HUDEP-2 (cell line): Measurements from ENCODE around the gene NT5DC3.

Experiments used
- DNase-seq, 76 experiments: peaks; one replicate each; lab custom pipeline; 2025; ENCODE audit not compliant: unreplicated experiment in 76 of 76; lab: John Stamatoyannopoulos, UW

The NT5DC3 gene

DNA sequence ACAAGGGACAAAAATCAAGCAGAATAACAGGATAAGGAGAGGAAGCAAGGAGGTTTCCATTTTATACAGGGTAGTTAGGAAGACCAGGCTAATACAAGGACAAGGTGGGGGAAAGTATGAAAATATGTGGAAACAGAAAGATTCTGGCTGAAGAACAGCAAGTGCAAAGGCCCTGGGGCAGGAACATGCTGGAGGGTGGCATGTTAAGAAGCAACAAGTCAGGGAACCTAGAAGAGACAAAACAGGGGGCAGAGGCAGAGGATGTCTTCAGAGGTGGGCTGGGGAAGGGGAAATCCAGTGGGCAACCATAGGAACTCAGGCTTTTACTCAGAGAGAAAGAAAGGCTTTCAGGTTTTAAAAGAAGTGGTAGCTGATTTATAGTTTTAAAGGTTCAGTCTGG is 54.8 kb downstream of the NT5DC3 start:
- DNase-seq, result no peak

DNA sequence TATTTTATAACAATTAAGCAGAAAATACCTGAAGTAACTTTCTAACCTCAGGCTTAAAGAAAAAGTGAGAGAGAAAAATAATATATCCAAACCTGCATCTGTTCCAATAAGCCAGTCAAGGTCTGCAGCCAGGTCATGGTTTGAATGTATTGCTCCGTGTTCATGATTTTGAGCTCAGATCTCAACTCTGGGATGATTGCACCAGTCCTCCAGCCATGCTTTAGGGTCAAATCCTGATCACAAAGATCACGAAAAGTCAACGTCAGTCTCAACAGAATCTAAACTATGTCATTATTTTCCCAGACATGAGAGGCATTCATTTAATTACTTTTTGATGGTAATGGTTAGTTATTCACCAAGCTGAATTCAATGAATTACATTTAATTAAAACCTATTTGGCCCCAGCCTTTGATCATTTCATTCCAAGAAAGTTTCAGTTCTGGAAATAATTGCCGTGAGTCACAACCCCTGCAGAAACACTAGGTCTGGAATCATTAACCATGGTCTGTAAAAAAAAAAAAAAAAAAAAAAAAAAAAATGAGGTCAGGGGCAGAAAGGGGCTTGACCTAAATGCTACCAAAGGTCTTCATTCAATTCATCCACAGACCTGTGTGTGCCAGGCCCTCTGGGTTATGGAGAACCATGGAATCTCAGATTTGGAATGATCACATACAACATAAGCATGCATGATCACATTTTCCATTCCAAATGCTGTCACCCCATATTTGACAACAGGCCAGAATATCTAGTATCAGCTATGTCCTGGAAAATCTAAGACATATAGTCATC is 55.6 kb downstream of the NT5DC3 start:
- no peak for DNase-seq

DNA sequence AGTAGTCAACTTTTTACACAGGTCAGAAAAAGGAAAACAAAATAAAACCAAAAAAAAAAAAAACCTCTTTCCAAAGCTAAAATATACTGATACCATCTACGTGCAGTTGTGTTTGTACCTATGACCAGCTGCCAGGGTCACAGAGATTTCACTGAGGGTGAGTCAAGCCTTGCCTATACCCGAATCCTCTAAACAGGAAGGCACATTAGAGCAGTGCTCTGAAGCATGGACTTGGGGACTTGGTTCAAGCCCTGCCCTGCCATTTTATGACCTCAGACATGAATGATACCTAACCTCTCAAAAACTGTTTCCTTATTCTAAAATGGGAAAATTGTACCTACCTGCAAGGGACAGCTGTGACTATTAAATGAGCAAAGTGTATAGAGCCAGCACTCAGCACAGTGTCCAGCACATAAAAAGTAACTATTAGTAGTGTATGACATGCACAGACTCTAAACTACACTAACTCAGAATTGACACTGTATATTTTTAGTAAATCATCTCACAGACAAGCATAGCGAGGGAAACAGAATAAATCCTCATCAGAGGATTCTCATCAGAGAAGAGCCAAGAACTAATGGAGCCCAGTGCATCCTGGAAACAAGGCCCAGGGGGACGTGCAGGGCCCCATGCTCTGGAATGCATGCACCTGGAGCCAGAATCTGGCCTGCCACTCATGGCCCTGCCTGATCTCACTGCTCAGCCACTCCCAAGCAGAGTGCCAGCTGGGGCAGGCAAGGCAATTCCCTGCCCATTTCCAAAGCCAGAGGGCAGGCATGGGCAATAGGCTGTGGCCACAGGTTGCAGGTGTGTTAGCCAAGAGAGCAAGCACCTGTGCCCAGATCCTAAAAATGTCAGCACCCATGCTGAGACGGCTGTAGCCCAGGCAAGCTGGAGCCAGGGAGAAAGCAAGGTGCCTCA is 57.0 kb downstream of the NT5DC3 start:
- no peak for DNase-seq

DNA sequence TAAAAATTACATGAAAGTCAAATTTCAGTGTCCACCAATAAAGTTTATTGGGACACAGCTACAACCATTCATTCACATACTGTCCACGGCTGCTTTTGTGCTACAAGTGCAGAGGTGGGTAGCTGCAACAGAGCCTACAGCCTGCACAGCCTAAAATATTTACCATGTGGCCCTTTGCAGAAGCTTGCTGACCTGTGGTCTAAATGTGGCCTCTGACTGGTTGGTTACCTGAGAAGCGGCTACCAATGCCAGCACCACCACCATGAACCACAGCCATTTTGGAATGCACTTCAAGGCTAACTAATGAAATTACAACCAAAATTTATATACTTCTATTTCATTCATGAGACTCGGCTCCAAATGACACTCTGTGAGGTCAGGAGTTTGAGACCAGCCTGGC is 58.6 kb downstream of the NT5DC3 start:
- DNase-seq, result no peak

DNA sequence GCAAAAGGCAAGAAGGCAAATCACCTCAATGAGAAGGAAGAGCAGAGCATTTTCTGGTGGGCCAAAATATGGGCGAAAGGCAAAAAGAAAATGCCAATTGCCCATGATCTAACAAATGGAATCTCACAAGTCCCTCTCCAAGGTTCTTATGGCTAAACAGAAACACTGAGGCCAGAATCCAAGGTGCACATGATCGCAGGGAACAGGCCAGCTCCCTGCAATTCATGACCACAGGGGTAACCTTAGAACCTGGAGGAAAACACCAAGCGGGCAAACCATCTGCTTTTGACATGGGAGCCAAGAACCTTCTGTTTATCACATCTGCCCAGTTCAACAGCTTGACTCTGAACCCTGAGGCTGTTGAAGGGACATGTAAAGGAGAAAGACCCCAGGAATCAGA is 60.0 kb downstream of the NT5DC3 start:
- DNase-seq, result no peak

DNA sequence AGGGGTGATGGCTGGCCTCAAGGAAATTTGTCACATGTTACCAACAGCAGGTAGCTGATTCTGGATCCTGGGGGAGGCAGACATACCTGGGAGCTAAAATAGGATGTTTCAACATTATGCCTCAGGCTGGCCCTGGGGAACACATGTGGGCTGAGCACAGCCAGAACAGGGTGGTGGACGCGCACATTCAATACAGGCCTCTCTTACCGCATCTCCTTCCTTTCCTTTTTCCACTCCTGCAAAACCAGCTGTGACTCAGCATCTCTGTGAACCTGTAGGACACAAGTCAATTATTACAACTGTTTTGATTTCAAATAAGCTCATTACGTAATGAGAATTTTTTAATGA is 61.0 kb downstream of the NT5DC3 start:
- no peak for DNase-seq

DNA sequence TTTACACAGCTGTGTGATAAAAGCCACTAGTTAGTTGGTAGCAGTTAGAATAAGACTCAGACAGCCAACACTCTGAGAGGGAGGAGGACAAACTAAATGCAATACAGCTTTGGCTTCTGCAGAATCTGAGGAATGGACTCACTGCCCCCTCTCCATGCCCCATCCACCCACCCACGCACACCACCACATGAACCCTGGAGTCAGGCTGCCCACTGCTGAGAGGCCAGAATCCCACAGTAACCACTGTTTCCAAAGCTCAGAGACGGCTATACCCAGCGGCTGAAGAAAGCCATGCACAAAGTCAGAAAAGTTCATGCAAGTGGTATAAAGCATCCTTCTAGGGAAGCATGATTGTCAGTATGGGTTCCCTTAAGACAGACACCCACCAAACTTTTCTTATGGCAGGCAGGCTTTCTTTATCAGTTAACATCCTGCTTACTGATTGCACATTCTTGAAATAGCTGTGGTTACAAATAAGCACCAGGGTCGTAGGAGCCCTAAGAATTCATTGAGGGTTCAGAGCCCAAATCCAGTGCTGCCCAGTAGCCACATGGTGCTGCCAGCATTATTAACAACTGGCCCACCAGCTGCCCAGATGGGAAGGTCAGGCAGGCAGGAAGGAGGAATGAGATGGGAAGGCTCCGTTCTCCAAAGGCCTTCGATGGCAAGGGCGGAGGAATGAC is 61.5 kb downstream of the NT5DC3 start:
- DNase-seq, result no peak

DNA sequence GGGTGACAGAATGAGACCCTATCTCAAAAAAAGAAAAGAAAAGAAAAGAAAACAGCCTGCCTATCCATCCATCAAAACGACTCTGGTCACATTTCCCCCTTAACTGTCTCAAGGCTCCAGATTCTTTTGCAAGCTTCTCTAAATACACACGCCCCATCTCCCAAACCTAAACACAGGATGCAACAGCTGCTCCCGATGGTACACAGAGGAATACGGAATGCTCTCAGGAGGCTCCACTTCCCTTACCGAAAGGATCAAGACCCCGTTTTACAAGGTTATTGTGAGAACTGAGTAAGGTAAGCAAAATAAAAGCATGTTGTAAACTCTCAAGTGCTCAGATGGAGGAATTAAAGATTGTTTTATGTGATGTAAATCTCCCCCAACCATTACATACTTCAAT is 62.3 kb downstream of the NT5DC3 start:
- no peak for DNase-seq

DNA sequence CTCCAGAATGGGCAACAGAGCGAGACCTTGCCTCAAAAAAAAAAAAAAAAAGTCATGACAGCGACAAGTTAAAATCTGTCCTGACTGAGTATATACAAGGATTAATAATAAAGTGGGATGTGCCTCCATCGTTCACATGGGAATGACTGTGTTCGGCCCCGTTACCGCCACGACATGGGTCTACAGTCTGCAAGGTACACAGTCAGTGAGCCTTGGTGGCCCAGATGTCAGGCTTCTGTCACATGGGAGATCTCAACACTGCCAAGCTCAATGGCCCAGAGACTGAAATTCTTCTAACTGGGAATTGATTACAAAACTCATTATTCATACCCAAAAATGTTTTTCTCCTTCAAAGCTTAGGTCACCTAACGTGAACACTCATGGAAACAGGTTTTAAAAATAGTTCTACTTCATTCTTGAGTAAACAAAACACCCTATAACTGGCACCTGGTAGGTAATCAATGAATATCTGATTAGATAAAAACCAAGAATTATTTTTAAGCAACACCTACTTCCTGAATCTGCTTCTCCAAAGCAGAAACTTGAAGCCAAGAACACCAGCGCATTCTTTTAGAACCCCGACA is 66.0 kb downstream of the NT5DC3 start:
- DNase-seq, result no peak

DNA sequence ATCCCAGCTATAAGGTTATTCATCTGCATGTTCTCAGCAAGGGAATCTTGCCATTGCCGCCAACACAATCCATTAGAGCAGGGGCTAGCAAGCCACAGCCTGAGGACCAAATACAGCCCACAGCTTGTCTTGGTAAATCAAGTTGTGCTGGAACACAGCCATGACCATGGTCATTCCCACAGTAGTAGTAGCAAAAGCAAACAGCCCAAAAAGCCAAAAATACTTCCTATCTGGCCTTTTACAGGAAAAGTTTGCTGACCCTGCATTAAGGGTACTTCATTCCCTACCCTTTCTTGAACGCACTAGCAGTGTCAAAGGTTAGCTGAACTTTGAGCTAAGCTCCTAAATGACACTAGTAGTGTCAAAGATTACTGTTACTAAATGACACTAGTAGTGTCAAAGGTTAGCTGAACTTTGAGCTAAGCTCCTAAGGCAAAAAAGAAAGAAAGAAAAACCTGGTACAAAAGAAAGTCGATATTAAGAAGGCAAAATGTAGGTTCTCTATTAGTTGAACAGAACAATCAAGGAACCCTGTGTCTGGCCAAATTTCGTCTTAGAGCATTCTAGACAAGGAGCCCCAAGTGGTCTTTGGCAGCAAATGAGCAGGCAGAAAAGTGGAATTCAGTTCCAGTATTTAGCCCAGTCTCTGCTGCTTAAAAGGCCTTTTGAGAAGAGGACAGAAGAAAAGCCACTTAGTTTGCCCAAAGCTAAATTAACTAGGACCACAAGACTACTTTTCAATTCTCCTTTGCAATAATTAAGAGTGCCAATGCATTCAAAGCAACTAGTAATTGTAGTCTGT is 67.7 kb downstream of the NT5DC3 start:
- no peak for DNase-seq

DNA sequence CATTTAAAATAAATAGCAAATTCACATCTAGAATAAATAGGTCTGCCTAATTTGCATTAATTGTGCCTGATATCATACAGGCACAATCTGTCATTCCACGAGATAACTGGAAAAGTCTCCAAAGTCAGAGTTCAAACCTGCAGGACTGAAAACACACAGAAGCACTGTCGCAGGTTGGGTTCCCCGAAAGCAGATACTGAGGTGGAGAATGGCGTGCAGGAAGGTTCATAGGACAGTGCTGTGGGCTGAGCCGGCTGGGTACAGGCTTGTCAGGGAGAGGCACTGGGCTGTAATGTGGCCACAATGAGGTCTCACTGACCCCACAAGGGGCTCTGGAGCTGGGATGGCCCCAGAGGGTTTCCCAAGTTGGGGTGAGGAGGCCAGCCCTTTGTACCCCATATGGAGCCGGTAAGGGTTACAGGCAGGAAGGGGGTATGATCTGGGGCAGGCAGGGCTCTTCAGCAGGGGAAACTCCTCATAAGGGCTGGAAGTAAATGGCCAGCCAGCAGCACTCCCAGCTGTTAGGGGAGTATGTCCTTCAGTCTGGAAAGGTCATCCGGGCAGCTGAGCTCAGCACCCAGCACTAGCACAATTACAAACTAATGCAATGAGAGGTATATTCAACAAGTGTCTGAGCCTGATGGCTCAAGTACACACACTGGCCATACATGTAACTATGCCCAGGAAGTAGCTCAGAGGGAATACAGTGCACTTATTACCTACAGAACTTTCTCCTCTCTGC is 68.5 kb downstream of the NT5DC3 start:
- no peak for DNase-seq

DNA sequence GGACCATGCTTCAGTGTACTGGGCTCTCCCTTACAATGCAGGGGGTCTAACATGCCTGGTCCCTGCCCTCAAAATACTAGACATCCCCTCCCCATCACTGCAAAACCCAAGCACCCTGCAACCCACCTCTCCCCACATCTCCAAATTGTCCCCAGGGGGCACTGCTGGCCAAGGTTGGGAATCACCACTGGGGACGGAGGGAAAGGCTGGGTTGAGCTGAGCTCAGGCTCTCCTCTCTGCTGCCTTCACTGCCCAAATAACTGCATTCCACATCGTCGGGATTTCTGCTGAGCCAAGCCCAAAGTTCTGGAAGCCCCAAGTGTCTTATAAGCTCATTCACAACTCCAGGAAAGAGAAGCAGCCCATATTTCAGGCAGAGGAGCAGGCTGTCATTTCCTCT is 69.6 kb downstream of the NT5DC3 start:
- DNase-seq, result peak in 26 of 76 experiments; percentile 2 to 39 (median 8)

DNA sequence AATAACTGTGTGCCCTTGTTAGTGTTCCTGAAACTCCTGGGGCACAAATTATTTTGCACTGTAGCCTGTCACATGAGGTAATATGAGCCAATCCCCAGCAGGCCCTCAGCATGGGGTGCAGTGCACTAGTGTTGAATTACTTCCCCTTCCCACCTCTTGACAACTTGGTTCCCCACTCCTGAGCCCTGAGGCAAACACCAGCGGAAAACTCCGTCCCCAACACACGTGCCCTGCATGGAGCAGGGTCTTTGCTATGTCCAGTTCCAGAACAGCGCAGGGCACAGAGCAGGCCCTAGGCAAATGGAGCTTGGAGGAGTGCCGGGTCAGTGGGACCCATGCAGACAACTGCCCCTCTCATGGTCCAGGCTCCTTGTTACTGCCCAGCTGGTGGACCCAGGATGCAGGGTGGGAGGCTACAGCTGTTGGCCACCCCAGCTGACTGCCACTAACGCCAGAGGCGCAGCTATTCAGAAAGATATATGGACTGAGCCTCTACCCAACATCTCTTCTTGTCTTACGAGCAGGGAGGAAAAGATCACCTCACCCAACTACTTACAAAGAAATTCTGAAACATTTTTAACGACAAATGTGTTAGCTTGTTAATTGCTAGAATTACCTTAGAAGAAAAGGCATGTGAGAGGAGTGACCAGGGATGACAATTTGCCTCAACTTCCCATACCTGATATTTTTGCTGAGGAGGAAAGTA is 71.6 kb downstream of the NT5DC3 start:
- no peak for DNase-seq

DNA sequence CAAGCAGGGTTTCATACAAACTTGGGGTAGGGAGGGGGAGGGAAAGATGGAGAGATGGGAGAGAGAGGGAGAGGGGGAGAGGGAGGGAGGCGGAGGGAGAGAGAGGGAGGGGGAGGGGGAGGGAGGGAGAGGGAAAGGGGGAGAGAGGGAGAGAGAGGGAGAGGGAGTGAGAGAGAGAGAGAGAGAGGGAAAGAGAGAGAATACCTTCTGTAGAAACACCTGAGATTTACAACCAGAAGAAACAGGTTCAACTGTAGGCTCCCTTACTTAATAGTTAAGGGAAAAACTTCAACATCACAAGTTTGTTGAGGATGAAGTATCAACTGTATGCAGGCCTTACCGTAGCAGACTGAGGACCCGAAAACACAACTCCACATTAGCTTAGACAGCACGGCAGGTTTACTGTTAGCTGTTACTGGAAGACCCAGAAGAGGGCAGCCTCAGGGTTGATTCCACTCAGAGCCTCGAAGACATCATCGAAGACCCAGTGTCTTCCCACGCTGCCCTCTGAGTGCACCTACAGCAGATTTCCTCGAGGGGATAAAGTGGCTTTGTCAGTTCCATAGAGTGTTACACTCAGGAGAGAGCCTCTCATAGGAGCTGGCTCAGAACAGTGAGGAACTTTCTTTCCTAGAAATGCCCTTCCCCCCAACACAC is 72.4 kb downstream of the NT5DC3 start:
- DNase-seq, result peak in 1 of 76 experiments; percentile 2

DNA sequence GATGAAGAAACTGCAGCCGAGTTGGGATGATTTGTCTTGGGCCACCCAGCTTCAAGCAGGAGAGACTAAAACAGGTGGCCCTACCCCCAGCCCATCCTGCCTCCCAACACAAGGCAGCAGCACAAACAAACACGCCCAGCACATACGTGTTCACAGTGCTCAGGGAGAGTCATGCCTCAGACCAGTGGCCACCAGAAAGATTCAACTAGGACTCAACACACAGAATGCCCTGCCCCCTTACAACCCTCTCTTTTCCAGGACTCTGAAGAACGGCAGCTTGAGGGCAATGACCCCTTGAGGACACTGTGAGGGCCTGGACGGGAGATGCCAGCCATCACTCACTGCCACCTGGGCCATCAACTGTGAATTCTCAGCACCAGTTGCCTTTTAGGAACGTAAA is 75.0 kb downstream of the NT5DC3 start:
- DNase-seq, result no peak

DNA sequence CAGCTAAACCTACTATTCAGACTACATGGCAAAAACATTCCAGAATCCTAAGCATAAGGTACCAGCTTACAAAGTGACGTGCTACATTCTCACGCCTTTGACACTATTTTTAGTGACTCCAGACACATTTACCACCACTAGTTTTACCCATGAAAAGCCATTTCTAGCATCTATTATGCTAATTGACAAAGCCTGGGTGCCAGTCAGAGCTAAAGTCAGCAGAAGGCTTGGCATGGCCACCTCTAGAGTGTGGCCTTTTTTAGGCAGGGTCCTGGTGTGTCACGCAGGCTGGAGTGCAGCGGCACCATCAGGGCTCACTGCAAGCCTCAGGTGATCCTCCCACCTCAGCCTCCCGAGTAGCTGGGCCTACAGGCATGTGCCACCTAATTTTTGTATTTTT is 75.7 kb downstream of the NT5DC3 start:
- DNase-seq, result no peak

DNA sequence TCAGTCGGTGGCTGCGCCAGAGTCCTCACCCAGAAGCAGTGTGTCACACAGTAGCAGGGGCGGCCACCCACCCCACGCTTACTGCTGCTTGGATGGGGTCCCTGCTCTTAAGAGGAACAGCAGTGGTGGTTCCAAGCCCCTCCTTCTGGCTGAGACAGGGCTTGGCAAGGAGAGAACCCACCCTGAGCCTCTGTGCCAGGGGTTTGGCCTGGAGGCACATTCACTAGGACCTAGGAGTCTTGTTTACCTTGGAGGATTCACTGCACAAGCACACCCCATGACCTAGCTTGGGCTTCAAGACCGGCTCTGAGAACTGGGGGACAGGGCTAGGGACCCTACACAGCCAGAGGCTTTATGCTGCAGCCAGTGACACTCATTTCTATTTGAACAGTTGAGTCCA is 78.6 kb downstream of the NT5DC3 start:
- DNase-seq, result no peak

DNA sequence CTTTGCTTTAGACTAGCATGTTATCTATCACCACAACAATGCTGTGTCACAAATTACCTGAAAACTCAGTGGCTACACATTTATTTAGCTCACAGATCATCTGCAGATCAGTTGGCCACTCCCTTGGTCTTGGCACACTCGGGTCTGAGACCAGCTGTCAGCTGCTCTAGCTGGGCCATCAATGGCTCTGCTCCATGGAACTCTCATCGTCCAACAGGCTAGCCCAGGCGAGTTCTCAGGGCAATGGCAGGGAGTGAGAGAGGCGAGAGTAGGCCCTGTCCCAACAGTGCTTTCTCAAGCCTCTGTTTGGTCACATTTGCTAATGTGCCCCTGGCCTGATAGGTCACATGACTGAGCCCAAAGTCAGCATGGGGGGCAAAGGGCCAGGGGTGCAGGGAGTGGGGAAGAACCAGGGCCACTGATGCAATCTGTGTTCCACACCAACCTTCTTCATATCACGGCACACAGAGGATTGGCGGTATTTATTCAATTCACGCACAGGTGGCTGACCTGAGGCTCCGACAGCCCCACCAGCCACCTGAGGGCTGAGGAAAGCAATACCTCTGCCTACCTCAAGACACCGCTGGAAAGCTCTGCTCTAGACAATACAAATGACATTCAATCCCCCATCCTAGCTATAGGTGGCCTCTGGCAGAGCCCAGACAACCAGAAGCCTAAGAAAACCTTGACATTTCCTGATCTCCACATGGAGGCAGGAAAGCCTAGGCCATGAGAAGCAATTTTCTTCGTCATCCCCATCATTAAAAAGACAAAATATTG is 82.5 kb downstream of the NT5DC3 start:
- DNase-seq, result no peak
